Ovary (tissue), 9 donors: Measurements from ENCODE around the gene LEAP2. TPM values are rescaled to one million over a fixed set of nuclear protein-coding genes. Genes with fewer than 3 reads are reported as not detected.

Experiments used
- DNase-seq, 5 donors: peaks; one replicate each; pipeline ENCODE4 v3.0.0-alpha.2; 2019 to 2020
- H3K27ac ChIP-seq, 2 donors: fragments of 200-600 bp; one replicate each; pipeline versions ENCODE4 v1.5.1 to v1.8.0; 2019 to 2022
- H3K27me3 ChIP-seq: fragments of 200-600 bp; one replicate; pipeline ENCODE4 v1.8.0; 2022
- H3K36me3 ChIP-seq: fragments of 200-600 bp; sonication (generic); one replicate; pipeline ENCODE4 v1.5.1; 2019
- H3K4me1 ChIP-seq: one replicate; pipeline ENCODE4 v1.8.1; 2013; ENCODE audit warnings: mild to moderate bottlenecking, moderate library complexity; ENCODE audit not compliant: insufficient read depth
- H3K4me3 ChIP-seq: fragments of 200-600 bp; sonication (generic); one replicate; pipeline ENCODE4 v1.5.1; 2017
- H3K9me3 ChIP-seq, 2 donors: fragments of 200-600 bp in 1 of 2; sonication (generic) in 1 of 2; one replicate each; pipeline versions ENCODE4 v1.5.1 to v1.8.1; 2013 to 2019; ENCODE audit warnings: mild to moderate bottlenecking in 1 of 2, moderate library complexity in 1 of 2
- CTCF ChIP-seq, 3 donors: fragments of 450-650 bp in 2 of 3; fragments of 200-600 bp in 1 of 3; IDR thresholded peaks; one replicate each; pipeline versions ENCODE4 v1.5.1 to v1.8.0; 2016 to 2022; ENCODE audit warnings: antibody characterized with exemption in 3 of 3, mild to moderate bottlenecking in 1 of 3
- EP300 ChIP-seq: sonication (generic); formaldehyde crosslinking; IDR thresholded peaks from one replicate; pipeline ENCODE4 v1.6.1; 2017; ENCODE audit warnings: antibody characterized with exemption
- POLR2A ChIP-seq: fragments of 450-650 bp; IDR thresholded peaks from one replicate; pipeline ENCODE4 v1.6.1; 2017; ENCODE audit warnings: antibody characterized with exemption, mild to moderate bottlenecking, moderate library complexity
- WGBS, 3 donors: extraction: QIAGEN DNeasy Blood & Tissue Kit in 1 of 3; methylation state at CpG; one replicate each; pipeline versions ENCODE4 v1.1.5 to v1.1.7; 2013 to 2017; 5-methylcytosine and 5-hydroxymethylcytosine counted together
- intact Hi-C, 4 donors: fragments of 100-400 bp; cut with DNase I; formaldehyde crosslinking; loops; one replicate each; pipeline versions ENCODE4 v1.11.0 to v1.15.1; 2022 to 2023
- polyA plus RNA-seq, 2 donors: library from polyadenylated mRNA; stranded (reverse); fragments of 200-250 nt in 1 of 2; fragments of 350-450 nt in 1 of 2; fragmentation: Illumina TruSeq in 1 of 2; extraction: RNeasy Lipid Tissue Mini Kit (QIAGEN cat#74804) in 1 of 2; gene quantifications; one replicate each; pipeline ENCODE4 v1.2.3, GENCODE V29; 2013 to 2014
- small RNA-seq: library from RNA; depleted of rRNA; stranded (forward); fragments of <200 nt; gene quantifications from one replicate; pipeline ENCODE3, GENCODE V24; 2016
- total RNA-seq, 7 donors: library from RNA; depleted of rRNA in 2 of 7; stranded (reverse); fragments of >200 nt in 2 of 7; fragmentation: NEBNext Ultra II Directional in 3 of 7; extraction: Animal tissue kit (Norgen Biotek cat#: 25700) in 3 of 7; gene quantifications; one replicate each; pipeline versions ENCODE4 v1.1.0 to v1.2.4, GENCODE V29; 2016 to 2023
- donor health status: DM: no; HTN: no; CAD: no; lungs with moderate emphysema.
- donor health status: DM: no; HTN: no; CAD: no.
- donor health status: Bipolar disorder and iron deficiency.
- donor health status: DM: yes; HTN: yes; CAD: no.
- donor health status: DM: no; HTN: no; CAD: no.
- donor health status: DM: yes; HTN: yes; CAD: no.

Gene LEAP2
- total and polyA plus RNA-seq, 9 donors: 0.64 to 2.2 (median 1.3) TPM

GRCh38 chr5:132915681-132916080 lies 42.2 kb downstream of the LEAP2 start:
- no peaks in the 10 kb centered on the region for H3K36me3 ChIP-seq
- H3K4me1 ChIP-seq: no peaks in the 10 kb centered on the region
- TF ChIP-seq CTCF (IDR thresholded peaks at IDR 0.05): no peak
- TF ChIP-seq POLR2A: no peak
- no peak for TF ChIP-seq EP300
- no peaks in the 10 kb centered on the region for H3K9me3 ChIP-seq
- WGBS, 3 donors: 93 to 97% (median 96%) methylated on average over 5 of the region's 5 CpGs
- H3K27ac ChIP-seq: no peak overlapping the region
- no peaks in the 10 kb centered on the region for H3K27me3 ChIP-seq
- intact Hi-C loops: no loop called here
- DNase-seq: no peak
- H3K4me3 ChIP-seq: no peak overlapping the region

- no peaks in the 10 kb centered on the region for H3K9me3 ChIP-seq
- no peak overlapping the region for H3K4me3 ChIP-seq
- intact Hi-C loops: no loop called here
- DNase-seq: no peak
- WGBS, 3 donors: 95 to 98% (median 97%) methylated on average over 3 of the region's 3 CpGs
- no peaks in the 10 kb centered on the region for H3K27me3 ChIP-seq
- TF ChIP-seq POLR2A: no peak
- no peak for TF ChIP-seq EP300
- TF ChIP-seq CTCF (IDR thresholded peaks at IDR 0.05): no peak
- H3K4me1 ChIP-seq: no peaks in the 10 kb centered on the region
- H3K36me3 ChIP-seq: no peaks in the 10 kb centered on the region
- H3K27ac ChIP-seq: no peak overlapping the region
Measured at GRCh38 chr5:132916086-132916485, 42.6 kb downstream of the LEAP2 start.

Small RNA genes within 50 kb of the gene (small RNA-seq; reads per million reads assigned to genes)
- gene RNA5SP192: not detected

Other genes with a start within 250 kb of the LEAP2 start
- gene IL13, start 215.5 kb upstream of the LEAP2 start, total RNA-seq: not detected
- not detected for gene IL13, start 215.5 kb upstream of the LEAP2 start, polyA plus RNA-seq
- not detected for gene IL4, start 199.7 kb upstream of the LEAP2 start, total RNA-seq
- not detected for gene IL4, start 199.7 kb upstream of the LEAP2 start, polyA plus RNA-seq
- 10 to 100 TPM in 4 of 7 donors, 1 to 10 TPM in 3; 8.0 to 13.0 (median 11.3) TPM for gene KIF3A, start 136.1 kb upstream of the LEAP2 start, total RNA-seq
- gene KIF3A, start 136.1 kb upstream of the LEAP2 start, polyA plus RNA-seq: 1 to 10 TPM; 4.2 to 9.0 TPM
- 1 to 10 TPM in 1 of 7 donors, under 1 TPM in 1, not detected in 5; 0.10 to 1.4 TPM for gene CCNI2, start 126.2 kb upstream of the LEAP2 start, total RNA-seq
- gene CCNI2, start 126.2 kb upstream of the LEAP2 start, polyA plus RNA-seq: under 1 TPM; 0.32 to 0.67 TPM
- gene SEPTIN8, start 96.4 kb upstream of the LEAP2 start, total RNA-seq: 10 to 100 TPM; 18.7 to 54.5 (median 40.3) TPM
- gene SEPTIN8, start 96.4 kb upstream of the LEAP2 start, polyA plus RNA-seq: 10 to 100 TPM; 23.5 to 36.8 TPM
- gene SOWAHA, start 60.4 kb upstream of the LEAP2 start, total RNA-seq: 1 to 10 TPM in 1 of 7 donors, under 1 TPM in 5, not detected in 1; 0.23 to 2.2 (median 0.64) TPM
- gene SOWAHA, start 60.4 kb upstream of the LEAP2 start, polyA plus RNA-seq: under 1 TPM; 0.05 to 0.07 TPM
- 10 to 100 TPM in 3 of 7 donors, 1 to 10 TPM in 4; 3.8 to 22.4 (median 8.9) TPM for gene SHROOM1, start 43.0 kb upstream of the LEAP2 start, total RNA-seq
- 1 to 10 TPM; 4.1 to 5.9 TPM for gene SHROOM1, start 43.0 kb upstream of the LEAP2 start, polyA plus RNA-seq
- under 1 TPM in 5 of 7 donors, not detected in 2; 0.20 to 0.31 (median 0.27) TPM for gene GDF9, start 7.2 kb upstream of the LEAP2 start, total RNA-seq
- under 1 TPM; 0.60 to 0.93 TPM for gene GDF9, start 7.2 kb upstream of the LEAP2 start, polyA plus RNA-seq
- gene UQCRQ, start 7.0 kb upstream of the LEAP2 start, total RNA-seq: 100 to 1,000 TPM in 6 of 7 donors, 10 to 100 TPM in 1; 91.4 to 231 (median 222) TPM
- gene UQCRQ, start 7.0 kb upstream of the LEAP2 start, polyA plus RNA-seq: 100 to 1,000 TPM; 136 to 220 TPM
- 100 to 1,000 TPM in 1 of 7 donors, 10 to 100 TPM in 6; 56.6 to 114 (median 83.3) TPM for gene AFF4, start 90.0 kb downstream of the LEAP2 start, total RNA-seq
- gene AFF4, start 90.0 kb downstream of the LEAP2 start, polyA plus RNA-seq: 10 to 100 TPM; 19.5 to 56.9 TPM
- 10 to 100 TPM; 14.0 to 19.3 (median 17.3) TPM for gene ZCCHC10, start 152.9 kb downstream of the LEAP2 start, total RNA-seq
- 10 to 100 TPM; 13.4 to 14.5 TPM for gene ZCCHC10, start 152.9 kb downstream of the LEAP2 start, polyA plus RNA-seq
- gene HSPA4, start 178.3 kb downstream of the LEAP2 start, total RNA-seq: 10 to 100 TPM; 25.0 to 82.3 (median 61.1) TPM
- gene HSPA4, start 178.3 kb downstream of the LEAP2 start, polyA plus RNA-seq: 10 to 100 TPM; 18.8 to 86.3 TPM